Smooth muscle cell (in vitro differentiated cells): ENCODE data around the gene NTN1. TPM values are rescaled to one million over a fixed set of nuclear protein-coding genes. Genes with fewer than 3 reads are reported as not detected.

Experiments used
- DNase-seq: peaks from one replicate; lab custom pipeline; 2025; ENCODE audit not compliant: unreplicated experiment; lab: John Stamatoyannopoulos, UW
- H2AFZ ChIP-seq: fragments of 200-600 bp; sonication (generic); 2 replicates; pipeline ENCODE4 v1.6.0; 2016; ENCODE audit warnings: antibody characterized with exemption, low read depth, mild to moderate bottlenecking
- H3F3A ChIP-seq: fragments of 200-600 bp; sonication (generic); 2 replicates; pipeline ENCODE4 v1.6.0; 2017; ENCODE audit warnings: antibody characterized with exemption, low read depth
- H3K27ac ChIP-seq: fragments of 200-600 bp; sonication (generic); 2 replicates; pipeline ENCODE4 v1.5.1; 2016; ENCODE audit warnings: low read depth, mild to moderate bottlenecking
- H3K27me3 ChIP-seq: fragments of 200-600 bp; sonication (generic); 2 replicates; pipeline ENCODE4 v1.6.1; 2016; ENCODE audit warnings: low read depth, mild to moderate bottlenecking
- H3K36me3 ChIP-seq: fragments of 200-600 bp; sonication (generic); 2 replicates; pipeline ENCODE4 v1.5.1; 2016; ENCODE audit warnings: low read depth
- H3K4me1 ChIP-seq: fragments of 200-600 bp; sonication (generic); 2 replicates; pipeline ENCODE4 v1.5.1; 2016; ENCODE audit warnings: low read depth
- H3K4me2 ChIP-seq: fragments of 200-600 bp; sonication (generic); 2 replicates; pipeline ENCODE4 v1.6.0; 2016; ENCODE audit warnings: mild to moderate bottlenecking
- H3K4me3 ChIP-seq: fragments of 200-600 bp; sonication (generic); 2 replicates; pipeline ENCODE4 v1.5.1; 2016; ENCODE audit warnings: mild to moderate bottlenecking
- H3K79me2 ChIP-seq: fragments of 200-600 bp; sonication (generic); 2 replicates; pipeline ENCODE4 v1.6.0; 2016; ENCODE audit warnings: low read depth, mild to moderate bottlenecking
- H3K9ac ChIP-seq: fragments of 200-600 bp; sonication (generic); 2 replicates; pipeline ENCODE4 v1.6.0; 2016; ENCODE audit warnings: low read depth
- H3K9me3 ChIP-seq: fragments of 200-600 bp; sonication (generic); replicated peaks from 2 replicates; pipeline ENCODE4 v1.5.1; 2016; ENCODE audit warnings: low read depth
- H4K20me1 ChIP-seq: fragments of 200-600 bp; sonication (generic); 2 replicates; pipeline ENCODE4 v1.6.0; 2016; ENCODE audit warnings: low read depth
- WGBS: methylation state at CpG from one replicate; pipeline ENCODE4 v1.1.7; 2016; ENCODE audit warnings: low lambda C conversion rate; 5-methylcytosine and 5-hydroxymethylcytosine counted together
- polyA plus RNA-seq: library from polyadenylated mRNA; unstranded; fragments of >200 nt; fragmentation: Nextera tagmentation; extraction: Ambion mirVana; gene quantifications from 2 replicates; pipeline ENCODE4 v1.2.1, GENCODE V29; 2016
- total RNA-seq: library from RNA; depleted of rRNA; stranded (reverse); fragments of >200 nt; gene quantifications from 2 replicates; pipeline ENCODE4 v1.2.3, GENCODE V29; 2014
- TF ChIP-seq, protein P1 (sequence below): fragments of 200-600 bp; sonication (generic); IDR thresholded peaks from 2 replicates; pipeline ENCODE4 v1.5.1; 2017; ENCODE audit warnings: borderline replicate concordance, mild to moderate bottlenecking, antibody characterized with exemption; ENCODE audit not compliant: insufficient read depth, poor library complexity, severe bottlenecking

NTN1 gene
- total and polyA plus RNA-seq, 2 experiments from 2014 or later, result 0.07 to 0.72 TPM

DNA sequence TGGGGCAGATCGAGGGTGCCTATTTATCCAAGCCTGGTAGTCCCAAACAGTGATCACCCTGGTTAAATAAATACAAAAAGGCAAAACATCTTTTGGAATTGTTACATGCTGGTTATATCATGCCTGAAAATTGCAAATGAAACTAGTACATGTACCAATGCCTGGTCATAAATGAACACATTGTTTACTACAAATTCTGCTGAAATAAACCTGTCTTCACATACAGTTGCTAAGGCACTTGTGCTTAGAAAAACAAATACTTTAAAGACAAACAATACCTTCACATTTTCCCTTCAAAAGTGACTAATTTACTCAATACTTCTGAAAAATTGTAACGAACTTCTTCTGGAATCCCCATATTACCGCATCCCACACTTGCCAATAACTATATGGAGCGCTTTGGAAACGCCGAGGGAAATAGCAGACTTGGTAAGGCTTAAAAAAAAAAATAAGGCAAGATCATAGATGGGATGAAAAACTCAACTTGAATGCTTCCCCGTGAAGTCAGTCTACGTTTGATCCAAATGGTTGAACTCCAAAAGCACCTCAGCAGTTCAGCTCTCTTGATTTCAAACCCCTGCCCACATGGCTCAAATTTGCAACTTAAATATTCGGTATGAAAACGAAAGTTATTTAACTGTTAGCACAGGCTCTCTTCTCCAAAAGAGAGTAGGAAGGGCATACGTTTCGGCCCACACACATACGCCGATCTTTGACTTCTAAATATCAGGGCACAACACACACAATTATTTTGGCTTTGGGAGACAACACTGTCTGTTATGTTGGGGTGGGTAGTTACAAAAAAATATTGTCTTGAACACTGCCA lies 264.5 kb downstream of the NTN1 start:
- H3K4me2 ChIP-seq, result no peak overlapping the region
- TF ChIP-seq, protein P1, sequence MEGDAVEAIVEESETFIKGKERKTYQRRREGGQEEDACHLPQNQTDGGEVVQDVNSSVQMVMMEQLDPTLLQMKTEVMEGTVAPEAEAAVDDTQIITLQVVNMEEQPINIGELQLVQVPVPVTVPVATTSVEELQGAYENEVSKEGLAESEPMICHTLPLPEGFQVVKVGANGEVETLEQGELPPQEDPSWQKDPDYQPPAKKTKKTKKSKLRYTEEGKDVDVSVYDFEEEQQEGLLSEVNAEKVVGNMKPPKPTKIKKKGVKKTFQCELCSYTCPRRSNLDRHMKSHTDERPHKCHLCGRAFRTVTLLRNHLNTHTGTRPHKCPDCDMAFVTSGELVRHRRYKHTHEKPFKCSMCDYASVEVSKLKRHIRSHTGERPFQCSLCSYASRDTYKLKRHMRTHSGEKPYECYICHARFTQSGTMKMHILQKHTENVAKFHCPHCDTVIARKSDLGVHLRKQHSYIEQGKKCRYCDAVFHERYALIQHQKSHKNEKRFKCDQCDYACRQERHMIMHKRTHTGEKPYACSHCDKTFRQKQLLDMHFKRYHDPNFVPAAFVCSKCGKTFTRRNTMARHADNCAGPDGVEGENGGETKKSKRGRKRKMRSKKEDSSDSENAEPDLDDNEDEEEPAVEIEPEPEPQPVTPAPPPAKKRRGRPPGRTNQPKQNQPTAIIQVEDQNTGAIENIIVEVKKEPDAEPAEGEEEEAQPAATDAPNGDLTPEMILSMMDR, result no peak
- no peaks in the 10 kb centered on the region for H3K4me1 ChIP-seq
- no peaks in the 10 kb centered on the region for H3K9me3 ChIP-seq
- H2AFZ ChIP-seq, result no peak overlapping the region
- H3K79me2 ChIP-seq, result no peaks in the 10 kb centered on the region
- H4K20me1 ChIP-seq, result no peaks in the 10 kb centered on the region
- H3K36me3 ChIP-seq, result no peaks in the 10 kb centered on the region
- 98% methylated on average over 14 of the region's 14 CpGs for WGBS
- H3K4me3 ChIP-seq, result no peak overlapping the region
- H3K27ac ChIP-seq, result no peak overlapping the region
- no peaks in the 10 kb centered on the region for H3F3A ChIP-seq
- H3K27me3 ChIP-seq, result no peaks in the 10 kb centered on the region
- no peak for DNase-seq
- no peak overlapping the region for H3K9ac ChIP-seq

DNA sequence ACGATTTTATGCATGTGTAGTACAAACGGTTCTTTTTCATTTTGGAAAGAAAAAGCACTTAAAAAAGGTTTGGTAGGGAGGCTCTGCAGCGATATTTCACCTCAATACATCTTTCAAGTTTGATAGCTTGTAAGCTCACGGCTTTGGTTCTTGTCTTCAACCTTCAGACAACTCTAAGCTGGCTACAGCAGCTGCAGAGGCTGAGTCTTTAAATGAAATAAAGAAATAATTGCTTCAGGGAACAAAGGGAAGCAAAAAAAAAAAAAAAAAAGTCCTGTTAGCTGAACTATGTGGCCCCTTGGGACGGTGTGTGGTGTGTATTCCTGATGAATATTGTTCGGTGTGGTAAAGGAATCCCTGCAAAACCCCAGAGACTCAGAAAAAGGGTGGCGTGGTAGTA lies 265.1 kb downstream of the NTN1 start:
- Histone ChIP-seq H2AFZ (no peak overlapping the region), H3K36me3 (no peaks in the 10 kb centered on the region), H3K4me1 (no peaks in the 10 kb centered on the region), H3K27me3 (no peaks in the 10 kb centered on the region), H3K27ac (no peak overlapping the region), H3F3A (no peaks in the 10 kb centered on the region), H3K9ac (no peak overlapping the region), H3K79me2 (no peaks in the 10 kb centered on the region), H3K4me3 (no peak overlapping the region), H4K20me1 (no peaks in the 10 kb centered on the region), H3K4me2 (no peak overlapping the region), H3K9me3 (no peaks in the 10 kb centered on the region)
- TF ChIP-seq, protein P1, result no peak
- no peak for DNase-seq
- 94% methylated on average over 7 of the region's 7 CpGs for WGBS

DNA sequence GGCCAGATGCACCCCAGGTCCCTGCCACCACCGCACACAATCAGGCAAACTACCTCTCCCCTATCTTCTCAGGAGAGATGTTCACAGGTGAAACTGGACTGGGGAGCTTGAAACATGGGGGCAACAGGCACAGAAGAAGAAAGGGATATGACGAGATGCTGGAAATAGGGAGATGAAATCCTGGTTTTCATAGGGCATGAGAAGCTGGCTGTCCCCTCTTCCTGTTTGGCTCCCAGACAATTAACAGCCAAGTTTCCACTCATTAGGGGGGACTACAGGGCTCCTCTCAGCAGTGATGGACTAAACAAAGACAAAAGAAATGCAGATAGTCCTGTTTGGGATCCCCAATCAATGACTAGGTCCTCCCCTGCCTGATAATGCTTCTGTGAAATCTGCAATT lies 266.0 kb downstream of the NTN1 start:
- 92% methylated on average over 2 of the region's 2 CpGs for WGBS
- Histone ChIP-seq H3K27me3 (no peaks in the 10 kb centered on the region), H3F3A (no peaks in the 10 kb centered on the region)

More for the DNA sequence above, 266.0 kb downstream of the NTN1 start:
- DNase-seq, result no peak
- H3K4me1 ChIP-seq, result no peaks in the 10 kb centered on the region
- no peak overlapping the region for H3K9ac ChIP-seq
- H3K4me3 ChIP-seq, result no peak overlapping the region
- H4K20me1 ChIP-seq, result no peaks in the 10 kb centered on the region
- H2AFZ ChIP-seq, result no peak overlapping the region
- H3K4me2 ChIP-seq, result no peak overlapping the region
- no peaks in the 10 kb centered on the region for H3K79me2 ChIP-seq
- H3K9me3 ChIP-seq, result no peaks in the 10 kb centered on the region
- no peaks in the 10 kb centered on the region for H3K36me3 ChIP-seq
- H3K27ac ChIP-seq, result no peak overlapping the region
- TF ChIP-seq, protein P1, result no peak
